Panc1 (cell line): Measurements from ENCODE around the gene NGEF. TPM values are rescaled to one million over a fixed set of nuclear protein-coding genes. Genes with fewer than 3 reads are reported as not detected.

ENCODE experiments used
- ATAC-seq: fragments of 200-7000 bp; cut with Tn5 transposase; 2 replicates; pipeline ENCODE4 v1.9.1; 2020; ENCODE audit warnings: mild to moderate bottlenecking, moderate library complexity
- BruUV-seq: library from RNA; stranded (reverse); fragments of 400-500 nt; replicated peaks from 2 replicates; lab custom pipeline; 2021; lab: Mats Ljungman, UMichigan
- CTCF ChIA-PET: fragments of 300-600 bp; sonication (Branson Sonifier 250); formaldehyde crosslinking; loops from one replicate; lab custom pipeline; 2022; ENCODE audit warnings: antibody characterized with exemption; lab: Charles Lee
- POLR2A ChIA-PET: fragments of 300-600 bp; sonication (Branson Sonifier 250); formaldehyde crosslinking; loops from one replicate; lab custom pipeline; 2022; ENCODE audit warnings: antibody characterized with exemption; lab: Charles Lee
- DNase-seq: peaks from one replicate; pipeline ENCODE4 v3.0.0-alpha.2; 2010; ENCODE audit warnings: low read depth, low spot score
- H3K27ac ChIP-seq: 2 replicates; pipeline ENCODE4 v1.5.1; 2011; ENCODE audit warnings: mild to moderate bottlenecking, low read length, inconsistent platforms
- H3K27me3 ChIP-seq: fragments of 200-500 bp; sonication (Bioruptor generic); 2 replicates; pipeline ENCODE4 v1.6.0; 2014; ENCODE audit warnings: low read length, inconsistent platforms; ENCODE audit not compliant: control insufficient read depth, insufficient read depth
- H3K36me3 ChIP-seq: fragments of 200-500 bp; sonication (Bioruptor generic); 2 replicates; pipeline ENCODE4 v1.5.1; 2014; ENCODE audit warnings: inconsistent platforms, mild to moderate bottlenecking, low read length, moderate library complexity; ENCODE audit not compliant: control insufficient read depth, insufficient read depth
- H3K4me1 ChIP-seq: 2 replicates; pipeline ENCODE4 v1.5.1; 2011; ENCODE audit warnings: inconsistent platforms, mild to moderate bottlenecking, low read length, moderate library complexity; ENCODE audit not compliant: control insufficient read depth, insufficient read depth
- H3K4me3 ChIP-seq, 2 experiments: 2 replicates each; pipeline ENCODE4 v1.5.1; 2011 to 2012; ENCODE audit warnings: low read depth in 2 of 2, low read length in 2 of 2, mild to moderate bottlenecking in 2 of 2, inconsistent platforms in 1 of 2, moderate library complexity in 1 of 2
- H3K9me3 ChIP-seq: fragments of 200-500 bp; sonication (Bioruptor generic); 2 replicates; pipeline ENCODE4 v1.5.1; 2014; ENCODE audit warnings: low read depth, mild to moderate bottlenecking, inconsistent platforms, low read length, moderate library complexity; ENCODE audit not compliant: control insufficient read depth, insufficient read depth
- CTCF ChIP-seq: fragments of 450-650 bp; IDR thresholded peaks from 2 replicates; pipeline ENCODE4 v1.5.1; 2017; ENCODE audit warnings: mild to moderate bottlenecking
- POLR2AphosphoS5 ChIP-seq: IDR thresholded peaks from 2 replicates; pipeline ENCODE4 v1.6.1; 2012; ENCODE audit warnings: mild to moderate bottlenecking, low read depth, low read length, moderate library complexity
- REST ChIP-seq, 2 experiments: IDR thresholded peaks; 2 replicates each; pipeline ENCODE4 v1.6.1; 2011 to 2012; ENCODE audit warnings: low read depth in 2 of 2, control low read depth in 1 of 2, low read length in 1 of 2, mild to moderate bottlenecking in 1 of 2, moderate library complexity in 1 of 2; ENCODE audit not compliant: insufficient read depth in 1 of 2
- SIN3A ChIP-seq: IDR thresholded peaks from 2 replicates; pipeline ENCODE4 v1.6.1; 2012; ENCODE audit warnings: low read depth, mild to moderate bottlenecking, low read length, moderate library complexity, borderline replicate concordance; ENCODE audit not compliant: insufficient read depth
- TCF7L2 ChIP-seq: IDR thresholded peaks from 2 replicates; pipeline ENCODE4 v1.6.1; 2011; ENCODE audit warnings: mild to moderate bottlenecking, low read depth, low read length, inconsistent platforms
- in situ Hi-C: cut with HindIII; loops from 2 replicates; pipeline ENCODE4 v1.10.0; 2016; ENCODE audit warnings: low sequenced_read_pairs, low pct_unique_long_range_greater_than_20kb
- intact Hi-C: fragments of 100-400 bp; cut with micrococcal nuclease; formaldehyde crosslinking; loops from one replicate; pipeline ENCODE4 v1.10.0; 2022; ENCODE audit not compliant: unreplicated experiment
- total RNA-seq: library from RNA; stranded (reverse); gene quantifications from one replicate; pipeline ENCODE4 v1.2.1, GENCODE V29; 2021; ENCODE audit not compliant: unreplicated experiment

NGEF gene
- total RNA-seq, 1 experiment from 2014 or later, result 17.8 TPM

GRCh38 chr2:232876978-232877441, 136.0 kb downstream of the NGEF start:
- H3K27ac ChIP-seq, result peak overlapping the region; percentile 78
- intact Hi-C loops, result no loop called here
- TF ChIP-seq TCF7L2 (no peak), POLR2AphosphoS5 (no peak), REST (IDR thresholded peaks at IDR 0.05; ENCODE audit: insufficient read depth in 1 of 2, low read depth in 2 of 2, low read length in 1 of 2) (no peak), SIN3A (no peak), CTCF (no peak)
- H3K36me3 ChIP-seq, result no peaks in the 10 kb centered on the region
- ATAC-seq, result peak; percentile 31
- ChIA-PET POLR2A (no interaction called here), CTCF (no interaction called here)
- no peak for DNase-seq
- no TSS peak for BruUV-seq
- H3K4me3 ChIP-seq, result peak overlapping the region; percentile 51 to 67
- no peaks in the 10 kb centered on the region for H3K9me3 ChIP-seq
- no peaks in the 10 kb centered on the region for H3K27me3 ChIP-seq
- in situ Hi-C loops, result no loop called here
- peaks cover 26% of the 10 kb centered on the region for H3K4me1 ChIP-seq

DNA sequence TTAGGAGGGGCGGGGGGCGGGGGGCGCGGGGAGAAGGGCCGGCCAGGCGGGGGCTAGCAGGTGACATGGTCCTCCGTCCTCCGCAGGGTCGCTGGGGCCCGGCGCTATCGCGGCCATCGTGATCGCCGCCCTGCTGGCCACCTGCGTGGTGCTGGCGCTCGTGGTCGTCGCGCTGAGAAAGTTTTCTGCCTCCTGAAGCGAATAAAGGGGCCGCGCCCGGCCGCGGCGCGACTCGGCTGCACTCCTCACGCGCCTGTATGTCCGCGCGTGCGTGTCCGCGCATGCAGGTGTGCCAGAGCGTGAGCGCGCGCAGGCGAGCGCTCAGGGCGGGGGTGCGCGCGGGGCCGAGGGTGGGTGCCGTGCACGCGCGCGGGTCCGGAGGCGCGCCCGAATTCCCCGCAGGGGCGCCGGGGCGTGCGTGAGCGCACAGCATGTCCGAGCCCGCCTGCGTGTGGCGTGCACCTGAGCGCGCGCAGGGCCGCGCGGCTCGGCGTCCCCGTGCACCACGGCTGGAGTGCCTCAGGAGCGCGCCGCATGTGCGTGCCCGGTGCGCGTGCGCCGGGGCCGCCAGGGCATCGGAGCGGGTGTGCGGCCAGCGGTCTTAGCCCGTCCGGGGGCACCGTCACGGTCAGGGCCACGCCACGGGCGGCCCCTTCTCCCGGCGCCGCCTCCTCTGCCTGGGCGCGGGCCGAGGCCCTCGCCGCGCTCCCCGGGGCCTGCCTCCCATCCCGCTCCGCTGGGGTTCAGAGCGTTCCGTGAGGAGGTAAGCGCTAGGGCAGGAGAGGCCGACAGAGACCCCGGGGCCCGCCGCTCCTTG, 136.7 kb downstream of the NGEF start:
- no peak for TF ChIP-seq REST (IDR thresholded peaks at IDR 0.05; ENCODE audit: insufficient read depth in 1 of 2, low read depth in 2 of 2, low read length in 1 of 2)
- TF ChIP-seq CTCF, result no peak; the same call in 1 of the 2 replicates
- TF ChIP-seq TCF7L2, result no peak
- TF ChIP-seq POLR2AphosphoS5, result no peak
- no peak for TF ChIP-seq SIN3A
- in situ Hi-C loops, result no loop called here
- Histone ChIP-seq H3K4me3 (peak overlapping the region; percentile 51 to 67), H3K27me3 (no peaks in the 10 kb centered on the region), H3K4me1 (peaks cover 30% of the 10 kb centered on the region), H3K27ac (peak overlapping the region; percentile 78), H3K9me3 (no peaks in the 10 kb centered on the region), H3K36me3 (no peaks in the 10 kb centered on the region)
- BruUV-seq, result no TSS peak
- intact Hi-C loops, result no loop called here
- ChIA-PET CTCF (no interaction called here), POLR2A (no interaction called here)
- DNase-seq (no peak), ATAC-seq (peak; percentile 81)
